ENCODE results near the gene KAZN. TPM values are rescaled to one million over a fixed set of nuclear protein-coding genes. Genes with fewer than 3 reads are reported as not detected.

KAZN gene
- total and polyA plus RNA-seq, 4 donors, result 17.8 to 54.0 (median 38.4) TPM

DNA sequence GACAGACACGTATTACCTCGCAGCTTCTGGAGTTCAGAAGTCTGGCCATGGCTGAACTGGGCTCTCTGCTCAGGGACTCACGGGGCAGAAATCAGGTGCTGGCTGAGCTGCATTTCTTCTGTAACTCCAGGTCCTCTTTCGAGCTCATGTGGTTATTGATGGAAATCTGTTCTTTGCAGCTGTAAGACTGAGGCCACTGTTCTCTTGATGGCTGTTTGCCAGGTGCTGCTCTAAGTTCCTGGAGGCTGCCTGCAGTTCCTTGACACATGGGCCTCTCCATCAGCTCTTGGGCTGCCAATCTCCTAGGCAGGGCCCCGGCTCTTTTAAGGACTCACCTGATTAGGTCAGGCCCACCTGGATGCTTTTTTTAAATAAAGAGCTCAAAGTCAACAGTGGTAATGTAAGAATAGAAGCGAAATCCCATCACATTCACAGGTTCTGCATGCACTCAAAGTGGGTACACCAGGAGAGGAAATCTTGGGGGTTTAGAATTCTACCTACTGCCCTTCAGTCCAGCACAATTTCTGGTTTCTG lies 139.1 kb downstream of the KAZN start:
- DNase-seq (ENCODE audit: low read depth in 4 of 6, low spot score in 6 of 6), result peak in 1 of 6 donors; percentile 50
- H3K27me3 ChIP-seq (ENCODE audit: control insufficient read depth, insufficient read depth, low read length), result no peaks in the 10 kb centered on the region
- H3K4me3 ChIP-seq (ENCODE audit: low read depth, low read length), result no peak overlapping the region
- H3K27ac ChIP-seq (ENCODE audit: low read depth, low read length), result no peak overlapping the region
- 60% methylated on average over 5 of the region's 6 CpGs for WGBS (ENCODE audit: insufficient coverage)
- no peaks in the 10 kb centered on the region for H3K36me3 ChIP-seq (ENCODE audit: control insufficient read depth, insufficient read depth, low read length)
- H3K4me1 ChIP-seq (ENCODE audit: control insufficient read depth, insufficient read depth, low read length), result peaks cover 39% of the 10 kb centered on the region
- H3K9me3 ChIP-seq (ENCODE audit: control insufficient read depth, insufficient read depth, low read length), result no peaks in the 10 kb centered on the region

DNA sequence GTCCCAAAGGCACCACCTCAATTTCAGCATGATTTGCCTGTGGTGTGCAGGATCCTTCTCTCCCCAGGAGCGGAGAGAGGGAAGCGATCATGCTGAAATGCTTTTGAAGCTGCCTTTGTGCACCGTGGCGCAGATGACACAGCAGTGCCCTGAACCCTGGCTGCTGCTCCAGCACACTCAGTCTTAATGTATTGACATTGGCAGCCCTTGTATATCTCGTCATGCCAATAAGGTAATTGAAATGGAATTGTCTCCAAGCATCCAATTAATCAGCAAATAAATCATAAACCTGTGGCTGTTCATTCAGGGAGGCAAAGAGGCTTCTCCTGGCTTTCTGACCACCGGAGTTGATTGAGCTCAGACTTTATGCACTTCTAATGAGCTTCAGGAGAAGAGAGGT lies 139.8 kb downstream of the KAZN start:
- Histone ChIP-seq H3K27ac (ENCODE audit: low read depth, low read length) (no peak overlapping the region), H3K4me3 (ENCODE audit: low read depth, low read length) (no peak overlapping the region), H3K27me3 (ENCODE audit: control insufficient read depth, insufficient read depth, low read length) (no peaks in the 10 kb centered on the region), H3K9me3 (ENCODE audit: control insufficient read depth, insufficient read depth, low read length) (no peaks in the 10 kb centered on the region), H3K36me3 (ENCODE audit: control insufficient read depth, insufficient read depth, low read length) (no peaks in the 10 kb centered on the region), H3K4me1 (ENCODE audit: control insufficient read depth, insufficient read depth, low read length) (peaks cover 35% of the 10 kb centered on the region)
- WGBS (ENCODE audit: insufficient coverage), result 50% methylated on average over 1 of the region's 6 CpGs
- peak in 2 of 6 donors; percentile 54 to 66 for DNase-seq (ENCODE audit: low read depth in 4 of 6, low spot score in 6 of 6)

DNA sequence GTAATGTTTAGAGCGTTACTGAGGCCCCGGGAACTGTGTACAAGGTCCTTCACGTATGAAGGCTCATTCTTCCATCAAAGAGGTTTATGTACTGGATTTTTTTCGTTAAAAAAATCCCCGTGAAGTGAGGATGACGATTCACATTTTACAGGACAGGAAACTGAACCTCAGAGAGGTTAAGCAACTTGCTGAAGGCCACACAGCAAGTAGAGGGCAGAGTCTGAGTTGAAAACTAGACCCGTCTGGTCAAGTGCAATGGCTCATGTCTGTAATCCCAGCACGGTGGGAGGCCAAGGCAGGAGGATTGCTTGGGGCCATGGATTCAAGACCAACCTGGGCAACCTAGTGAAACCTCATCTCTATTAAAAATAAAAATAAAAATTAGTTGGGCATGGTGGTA lies 140.2 kb downstream of the KAZN start:
- H3K9me3 ChIP-seq (ENCODE audit: control insufficient read depth, insufficient read depth, low read length), result no peaks in the 10 kb centered on the region
- 95% methylated on average over 8 of the region's 8 CpGs for WGBS (ENCODE audit: insufficient coverage)
- no peaks in the 10 kb centered on the region for H3K36me3 ChIP-seq (ENCODE audit: control insufficient read depth, insufficient read depth, low read length)
- peaks cover 31% of the 10 kb centered on the region for H3K4me1 ChIP-seq (ENCODE audit: control insufficient read depth, insufficient read depth, low read length)
- H3K27me3 ChIP-seq (ENCODE audit: control insufficient read depth, insufficient read depth, low read length), result no peaks in the 10 kb centered on the region
- DNase-seq (ENCODE audit: low read depth in 4 of 6, low spot score in 6 of 6), result no peak
- H3K4me3 ChIP-seq (ENCODE audit: low read depth, low read length), result no peak overlapping the region
- no peak overlapping the region for H3K27ac ChIP-seq (ENCODE audit: low read depth, low read length)

DNA sequence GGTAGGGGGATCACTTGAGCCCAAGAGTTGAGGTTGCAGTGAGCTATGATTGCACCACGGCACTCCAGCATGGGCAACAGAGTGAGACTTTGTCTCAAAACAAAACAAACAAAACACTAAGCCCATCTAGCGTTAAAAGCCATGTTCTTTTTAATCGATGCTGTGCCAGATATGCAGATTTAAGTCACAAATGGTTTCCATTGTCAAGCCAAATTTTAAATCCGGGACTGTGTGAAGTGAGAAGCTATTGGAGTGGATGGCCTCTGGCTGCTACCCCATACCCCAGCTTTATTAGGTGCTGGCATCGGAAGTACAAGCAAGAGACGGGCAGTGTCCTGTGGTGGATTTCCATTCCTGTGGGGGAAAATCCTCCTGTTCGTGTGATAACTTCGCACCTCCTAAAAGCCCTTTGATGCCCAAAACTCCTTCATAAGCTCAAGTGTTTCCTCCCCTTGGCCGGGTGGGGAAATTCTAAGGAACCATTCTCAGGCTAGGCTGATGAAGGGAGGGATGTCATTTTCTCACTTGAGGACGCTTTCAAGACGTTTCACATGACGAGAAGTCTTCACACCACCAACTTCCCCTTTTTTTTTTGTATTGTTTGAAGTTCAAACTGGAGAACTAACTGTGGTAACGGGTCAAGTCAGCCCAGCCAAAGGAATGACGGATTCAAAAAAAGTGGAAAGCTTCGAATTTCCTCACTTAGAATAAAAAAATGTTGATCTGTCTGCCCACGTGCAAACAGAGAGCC lies 140.8 kb downstream of the KAZN start:
- peak in 1 of 6 donors; percentile 57 for DNase-seq (ENCODE audit: low read depth in 4 of 6, low spot score in 6 of 6)
- H3K27me3 ChIP-seq (ENCODE audit: control insufficient read depth, insufficient read depth, low read length), result no peaks in the 10 kb centered on the region
- no peaks in the 10 kb centered on the region for H3K9me3 ChIP-seq (ENCODE audit: control insufficient read depth, insufficient read depth, low read length)
- peaks cover 28% of the 10 kb centered on the region for H3K4me1 ChIP-seq (ENCODE audit: control insufficient read depth, insufficient read depth, low read length)
- H3K4me3 ChIP-seq (ENCODE audit: low read depth, low read length), result no peak overlapping the region
- no peaks in the 10 kb centered on the region for H3K36me3 ChIP-seq (ENCODE audit: control insufficient read depth, insufficient read depth, low read length)
- no peak overlapping the region for H3K27ac ChIP-seq (ENCODE audit: low read depth, low read length)
- WGBS (ENCODE audit: insufficient coverage), result 55% methylated on average over 2 of the region's 16 CpGs

DNA sequence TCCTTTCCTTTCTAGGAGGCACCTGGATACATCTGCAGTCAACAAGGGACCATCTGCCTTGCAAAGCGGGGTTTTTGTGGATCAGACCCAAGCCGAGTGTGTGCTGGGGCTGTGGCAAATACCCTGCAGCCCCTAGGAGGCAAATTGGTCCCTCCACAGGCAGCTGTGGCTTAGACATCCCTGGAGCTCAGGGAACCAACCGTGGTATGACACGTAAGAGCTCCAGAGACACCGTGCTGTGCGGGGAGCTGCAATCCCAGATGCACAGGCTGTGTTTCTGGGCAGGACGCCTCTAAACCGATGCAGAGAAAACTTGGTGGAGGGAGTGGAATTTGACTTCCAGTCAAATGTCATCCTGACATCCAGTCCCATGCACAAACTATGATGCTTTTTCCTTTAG lies 141.5 kb downstream of the KAZN start:
- peak in 2 of 6 donors; percentile 41 to 73 for DNase-seq (ENCODE audit: low read depth in 4 of 6, low spot score in 6 of 6)
- H3K36me3 ChIP-seq (ENCODE audit: control insufficient read depth, insufficient read depth, low read length), result no peaks in the 10 kb centered on the region
- no peak overlapping the region for H3K4me3 ChIP-seq (ENCODE audit: low read depth, low read length)
- no peak overlapping the region for H3K27ac ChIP-seq (ENCODE audit: low read depth, low read length)
- 36% methylated on average over 6 of the region's 8 CpGs for WGBS (ENCODE audit: insufficient coverage)
- no peaks in the 10 kb centered on the region for H3K27me3 ChIP-seq (ENCODE audit: control insufficient read depth, insufficient read depth, low read length)
- peaks cover 32% of the 10 kb centered on the region for H3K4me1 ChIP-seq (ENCODE audit: control insufficient read depth, insufficient read depth, low read length)
- H3K9me3 ChIP-seq (ENCODE audit: control insufficient read depth, insufficient read depth, low read length), result no peaks in the 10 kb centered on the region

DNA sequence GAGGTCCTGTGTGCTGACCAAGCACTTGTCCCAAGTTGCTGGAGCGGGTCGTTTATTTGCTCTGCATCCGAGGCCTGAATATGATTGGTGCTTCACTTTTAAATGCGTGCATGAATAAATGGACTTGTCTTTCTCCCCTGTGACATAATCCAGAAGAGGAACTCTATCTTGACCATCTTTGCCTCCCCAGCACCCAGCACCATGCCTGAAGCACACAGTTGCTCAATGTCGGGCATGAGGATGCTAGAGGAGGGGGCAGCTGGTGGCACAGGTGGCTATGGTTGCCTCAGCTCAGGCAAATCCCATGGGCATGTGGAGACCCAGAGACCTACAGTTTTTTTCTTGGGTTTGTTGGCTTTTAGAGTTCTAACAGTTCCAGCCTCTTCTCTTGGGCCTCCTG lies 142.6 kb downstream of the KAZN start:
- no peak for DNase-seq (ENCODE audit: low read depth in 4 of 6, low spot score in 6 of 6)
- H3K36me3 ChIP-seq (ENCODE audit: control insufficient read depth, insufficient read depth, low read length), result no peaks in the 10 kb centered on the region
- H3K4me1 ChIP-seq (ENCODE audit: control insufficient read depth, insufficient read depth, low read length), result peaks cover 36% of the 10 kb centered on the region
- no peaks in the 10 kb centered on the region for H3K9me3 ChIP-seq (ENCODE audit: control insufficient read depth, insufficient read depth, low read length)
- H3K27ac ChIP-seq (ENCODE audit: low read depth, low read length), result no peak overlapping the region
- WGBS (ENCODE audit: insufficient coverage), result 88% methylated on average over 2 of the region's 5 CpGs
- no peaks in the 10 kb centered on the region for H3K27me3 ChIP-seq (ENCODE audit: control insufficient read depth, insufficient read depth, low read length)
- H3K4me3 ChIP-seq (ENCODE audit: low read depth, low read length), result no peak overlapping the region

DNA sequence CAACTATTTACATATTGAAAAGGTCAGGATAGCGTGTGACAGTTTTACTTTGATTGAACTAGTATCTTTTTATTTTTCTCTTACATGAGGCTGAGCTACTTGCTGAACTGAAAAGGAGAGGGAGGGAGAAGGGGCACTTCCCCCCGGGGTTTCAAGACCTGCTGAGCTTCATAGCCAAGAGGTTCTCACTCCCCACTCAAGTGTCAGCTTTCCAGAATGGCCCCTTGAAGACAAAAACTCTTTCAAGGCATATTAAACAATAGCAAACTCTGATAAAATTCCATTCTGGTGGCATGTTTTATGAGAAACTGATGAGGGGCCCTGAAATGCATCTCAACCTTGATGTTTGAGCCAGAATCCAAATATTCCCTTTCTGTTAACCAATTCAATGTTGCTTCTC lies 143.0 kb downstream of the KAZN start:
- H3K27ac ChIP-seq (ENCODE audit: low read depth, low read length), result no peak overlapping the region
- no peaks in the 10 kb centered on the region for H3K27me3 ChIP-seq (ENCODE audit: control insufficient read depth, insufficient read depth, low read length)
- H3K36me3 ChIP-seq (ENCODE audit: control insufficient read depth, insufficient read depth, low read length), result no peaks in the 10 kb centered on the region
- DNase-seq (ENCODE audit: low read depth in 4 of 6, low spot score in 6 of 6), result no peak
- H3K9me3 ChIP-seq (ENCODE audit: control insufficient read depth, insufficient read depth, low read length), result no peaks in the 10 kb centered on the region
- H3K4me3 ChIP-seq (ENCODE audit: low read depth, low read length), result no peak overlapping the region
- H3K4me1 ChIP-seq (ENCODE audit: control insufficient read depth, insufficient read depth, low read length), result peaks cover 36% of the 10 kb centered on the region
- WGBS (ENCODE audit: insufficient coverage), result no CpG with 5 or more reads among the region's 2 CpGs

DNA sequence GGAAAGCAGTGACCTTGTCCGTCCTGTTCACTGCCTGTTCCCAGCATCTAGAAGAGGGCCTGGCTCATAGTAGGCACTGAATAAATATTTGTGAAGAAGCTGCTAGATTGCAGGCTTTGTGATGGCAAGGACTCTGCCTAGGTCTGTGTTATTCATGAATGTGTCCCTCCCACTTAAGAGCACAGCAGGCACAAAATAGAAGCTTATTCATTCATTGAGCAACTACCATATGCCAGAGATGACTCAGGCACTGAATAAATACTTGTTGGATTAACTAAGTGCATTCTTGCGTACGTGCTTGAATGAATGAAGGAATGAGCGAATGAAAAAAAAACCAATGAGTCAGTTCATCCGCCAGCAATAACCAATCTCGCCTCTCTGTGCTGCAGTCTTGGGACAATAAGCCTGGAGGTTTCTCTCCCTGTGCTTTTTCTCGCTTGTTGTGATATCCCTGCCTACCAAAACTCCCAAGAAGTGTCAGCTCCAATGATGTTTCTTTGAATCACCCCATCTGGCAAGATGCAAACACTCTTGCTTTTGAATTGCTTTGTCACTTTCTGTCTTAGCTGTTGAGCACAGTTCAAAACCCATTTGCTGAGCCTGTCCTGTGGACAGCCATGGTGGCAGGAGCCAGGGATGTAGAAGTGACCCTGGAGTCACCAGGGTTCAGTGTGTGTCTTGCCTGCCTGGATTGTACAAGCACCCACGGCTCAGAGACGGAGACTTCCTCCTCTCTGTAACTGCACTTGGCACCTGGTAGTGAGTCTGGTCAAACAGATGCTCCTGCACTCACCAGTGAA lies 143.9 kb downstream of the KAZN start:
- WGBS (ENCODE audit: insufficient coverage), result 86% methylated on average over 7 of the region's 9 CpGs
- Histone ChIP-seq H3K36me3 (ENCODE audit: control insufficient read depth, insufficient read depth, low read length) (no peaks in the 10 kb centered on the region), H3K4me1 (ENCODE audit: control insufficient read depth, insufficient read depth, low read length) (peaks cover 35% of the 10 kb centered on the region), H3K4me3 (ENCODE audit: low read depth, low read length) (no peak overlapping the region), H3K27ac (ENCODE audit: low read depth, low read length) (no peak overlapping the region), H3K9me3 (ENCODE audit: control insufficient read depth, insufficient read depth, low read length) (no peaks in the 10 kb centered on the region), H3K27me3 (ENCODE audit: control insufficient read depth, insufficient read depth, low read length) (no peaks in the 10 kb centered on the region)
- no peak for DNase-seq (ENCODE audit: low read depth in 4 of 6, low spot score in 6 of 6)

DNA sequence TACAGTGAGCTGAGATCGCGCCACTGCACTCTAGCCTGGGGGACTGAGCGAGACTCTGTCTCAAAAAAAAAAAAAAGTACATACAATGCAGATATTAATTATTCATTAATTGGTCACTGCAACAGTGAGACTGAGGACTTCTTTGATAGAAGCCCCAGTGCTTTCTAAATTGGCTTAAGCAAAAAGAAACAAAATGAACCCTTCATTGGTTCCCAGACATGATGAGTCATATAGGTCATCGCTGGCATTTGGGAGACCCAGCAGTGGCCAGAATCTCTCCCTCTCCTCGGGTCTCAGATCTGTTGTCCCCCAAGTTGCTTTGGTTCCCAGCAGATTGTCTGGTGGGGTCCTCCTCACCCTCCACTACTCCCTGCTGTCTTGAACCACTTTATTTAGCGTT lies 144.9 kb downstream of the KAZN start:
- Histone ChIP-seq H3K4me1 (ENCODE audit: control insufficient read depth, insufficient read depth, low read length) (peaks cover 27% of the 10 kb centered on the region), H3K4me3 (ENCODE audit: low read depth, low read length) (no peak overlapping the region), H3K27me3 (ENCODE audit: control insufficient read depth, insufficient read depth, low read length) (no peaks in the 10 kb centered on the region), H3K36me3 (ENCODE audit: control insufficient read depth, insufficient read depth, low read length) (no peaks in the 10 kb centered on the region), H3K9me3 (ENCODE audit: control insufficient read depth, insufficient read depth, low read length) (no peaks in the 10 kb centered on the region), H3K27ac (ENCODE audit: low read depth, low read length) (no peak overlapping the region)
- DNase-seq (ENCODE audit: low read depth in 4 of 6, low spot score in 6 of 6), result no peak
- WGBS (ENCODE audit: insufficient coverage), result 100% methylated on average over 2 of the region's 6 CpGs

Measured in spinal cord (tissue), 10 donors.